GM18499 (cell line): ENCODE data around the gene SLC30A1.
"Not testable (repeated sequence)": the region's sequence is repeated elsewhere in the genome, so short reads cannot be mapped to it uniquely, and the experiment has no call there.

Experiments
- ATAC-seq: cut with Tn5 transposase; IDR thresholded peaks from one replicate; pipeline ENCODE4 v1.9.1; 2021; ENCODE audit warnings: moderate number of reproducible peaks; ENCODE audit not compliant: insufficient read depth, unreplicated experiment

Gene SLC30A1, protein sequence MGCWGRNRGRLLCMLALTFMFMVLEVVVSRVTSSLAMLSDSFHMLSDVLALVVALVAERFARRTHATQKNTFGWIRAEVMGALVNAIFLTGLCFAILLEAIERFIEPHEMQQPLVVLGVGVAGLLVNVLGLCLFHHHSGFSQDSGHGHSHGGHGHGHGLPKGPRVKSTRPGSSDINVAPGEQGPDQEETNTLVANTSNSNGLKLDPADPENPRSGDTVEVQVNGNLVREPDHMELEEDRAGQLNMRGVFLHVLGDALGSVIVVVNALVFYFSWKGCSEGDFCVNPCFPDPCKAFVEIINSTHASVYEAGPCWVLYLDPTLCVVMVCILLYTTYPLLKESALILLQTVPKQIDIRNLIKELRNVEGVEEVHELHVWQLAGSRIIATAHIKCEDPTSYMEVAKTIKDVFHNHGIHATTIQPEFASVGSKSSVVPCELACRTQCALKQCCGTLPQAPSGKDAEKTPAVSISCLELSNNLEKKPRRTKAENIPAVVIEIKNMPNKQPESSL

DNA sequence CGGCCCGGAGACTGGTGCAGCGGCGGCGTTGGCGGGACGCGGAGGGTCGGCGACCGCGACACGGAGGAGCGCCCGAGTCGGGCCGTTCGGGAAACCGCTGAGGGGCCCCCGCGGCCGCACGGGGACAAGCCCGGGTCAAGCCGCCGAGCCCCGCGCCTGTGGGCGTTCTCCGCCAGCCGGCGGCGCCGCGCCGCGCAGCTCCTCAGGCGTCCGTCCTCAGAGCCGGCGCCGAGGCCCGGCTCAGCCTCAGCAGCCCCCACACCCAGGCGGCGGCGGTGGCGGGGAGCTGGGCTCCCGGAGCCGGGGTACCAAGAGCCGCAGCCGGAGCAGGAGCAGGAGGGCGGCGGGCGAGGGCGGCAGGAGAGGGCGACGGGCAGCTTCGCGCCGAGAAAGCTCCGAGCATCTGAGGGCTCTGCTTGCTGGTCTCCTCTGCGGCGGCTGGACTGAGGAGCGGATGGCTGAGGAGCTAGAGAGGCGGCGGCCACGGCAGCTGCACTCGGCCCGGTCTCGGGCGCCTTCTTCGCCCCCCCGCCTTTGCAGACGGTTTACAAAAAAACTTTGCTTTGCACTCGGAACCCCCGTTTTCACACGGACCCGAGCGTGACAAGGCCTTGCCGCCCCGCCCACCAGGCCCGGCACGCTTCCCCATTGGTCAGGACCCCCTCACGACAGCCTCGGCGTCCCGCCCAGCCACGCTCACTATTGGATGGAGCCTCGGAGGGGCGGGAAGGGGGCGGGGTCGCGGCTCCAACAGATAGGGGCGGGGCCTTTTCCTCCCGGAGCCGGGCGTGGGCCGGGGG, at the start of gene SLC30A1:
SLC30A1 (minus strand) TSS at position 522 of the 800 bp plus-strand sequence. CDS start 549 bp downstream, outside the sequence.
- peak; percentile 70 for ATAC-seq

DNA sequence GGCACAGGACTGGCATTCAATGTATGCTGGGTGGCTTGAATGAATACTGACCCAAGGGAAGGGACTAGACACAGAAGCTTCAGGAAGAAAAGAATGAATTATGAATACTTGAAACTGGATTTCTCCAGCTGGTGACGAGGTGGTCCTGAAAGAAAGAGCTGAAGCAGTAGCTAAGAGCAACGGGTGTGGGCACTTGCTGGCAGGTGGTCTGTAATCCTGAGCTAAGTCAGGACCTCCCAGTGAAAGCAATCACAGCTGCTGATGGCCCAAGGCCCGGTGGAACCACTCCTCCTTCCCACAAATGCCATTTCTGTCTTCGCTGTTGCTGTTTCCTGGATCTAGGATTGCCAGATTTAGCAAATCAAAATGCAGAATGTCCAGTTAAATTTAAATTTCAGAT, 49.5 kb upstream of the SLC30A1 start:
- no peak for ATAC-seq

DNA sequence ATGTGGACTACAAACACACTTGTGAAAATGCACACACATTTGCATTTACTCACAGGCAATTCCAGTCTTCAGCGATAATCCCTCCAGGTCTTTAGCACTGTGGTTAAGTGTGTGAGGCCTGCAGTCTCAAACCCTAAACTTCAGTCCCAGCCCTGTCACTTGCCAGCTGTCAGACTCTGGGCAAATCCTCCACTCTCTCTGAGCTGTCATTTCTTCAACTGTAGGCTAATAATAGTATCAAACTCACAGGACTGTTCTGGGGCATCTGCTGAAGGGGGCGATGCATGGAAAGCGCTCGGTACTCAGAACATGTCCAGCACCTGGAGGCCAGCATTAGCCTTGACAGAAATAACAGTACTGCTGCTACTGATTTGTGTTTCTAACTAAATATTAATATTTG, 48.3 kb upstream of the SLC30A1 start:
- no peak for ATAC-seq

DNA sequence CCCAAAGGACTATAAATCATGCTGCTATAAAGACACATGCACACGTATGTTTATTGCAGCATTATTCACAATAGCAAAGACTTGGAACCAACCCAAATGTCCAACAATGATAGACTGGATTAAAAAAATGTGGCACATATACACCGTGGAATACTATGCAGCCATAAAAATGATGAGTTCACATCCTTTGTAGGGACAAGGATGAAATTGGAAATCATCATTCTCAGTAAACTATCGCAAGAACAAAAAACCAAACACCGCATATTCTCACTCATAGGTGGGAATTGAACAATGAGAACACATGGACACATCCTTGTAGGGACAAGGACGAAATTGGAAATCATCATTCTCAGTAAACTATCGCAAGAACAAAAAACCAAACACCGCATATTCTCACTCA, 46.9 kb upstream of the SLC30A1 start:
- not testable (repeated sequence) for ATAC-seq

DNA sequence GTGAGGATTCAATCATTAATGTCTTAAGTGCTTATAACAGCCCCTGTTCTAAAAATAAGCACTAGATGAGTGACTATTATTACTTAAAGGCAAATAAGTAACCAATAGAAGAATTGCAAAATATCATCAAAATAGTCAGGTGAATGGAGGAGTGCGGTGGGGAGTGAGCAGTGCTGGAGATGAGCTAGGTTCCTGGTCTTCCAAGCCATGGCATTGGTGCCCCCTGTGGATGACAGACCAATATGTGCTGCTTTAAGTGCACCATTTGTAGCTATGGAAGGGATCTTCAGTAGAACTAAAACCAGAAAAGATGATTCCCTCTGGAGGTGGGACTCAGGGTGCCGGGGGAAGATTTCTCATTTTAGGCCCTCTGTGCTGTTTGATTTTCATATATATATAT, 46.1 kb upstream of the SLC30A1 start:
- ATAC-seq: no peak

DNA sequence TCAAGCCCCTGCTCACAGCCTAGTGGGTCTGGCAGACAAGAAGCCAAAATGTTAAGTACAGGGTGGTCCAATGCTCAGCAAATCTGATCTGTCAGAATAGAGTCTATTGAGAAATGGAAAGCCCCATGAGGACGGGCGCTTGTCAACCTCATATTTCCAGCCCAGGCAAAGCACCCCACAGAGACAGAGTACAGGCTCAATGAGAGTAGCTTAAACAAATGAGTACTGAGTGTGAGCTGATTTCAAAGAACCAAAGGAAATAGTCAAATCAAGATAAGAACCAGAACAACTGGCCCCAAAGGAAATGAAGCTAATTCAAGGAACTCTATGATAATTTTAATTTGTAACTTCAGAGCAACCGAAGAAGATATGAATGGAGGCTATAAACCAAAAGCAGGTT, 44.6 kb upstream of the SLC30A1 start:
- no peak for ATAC-seq

DNA sequence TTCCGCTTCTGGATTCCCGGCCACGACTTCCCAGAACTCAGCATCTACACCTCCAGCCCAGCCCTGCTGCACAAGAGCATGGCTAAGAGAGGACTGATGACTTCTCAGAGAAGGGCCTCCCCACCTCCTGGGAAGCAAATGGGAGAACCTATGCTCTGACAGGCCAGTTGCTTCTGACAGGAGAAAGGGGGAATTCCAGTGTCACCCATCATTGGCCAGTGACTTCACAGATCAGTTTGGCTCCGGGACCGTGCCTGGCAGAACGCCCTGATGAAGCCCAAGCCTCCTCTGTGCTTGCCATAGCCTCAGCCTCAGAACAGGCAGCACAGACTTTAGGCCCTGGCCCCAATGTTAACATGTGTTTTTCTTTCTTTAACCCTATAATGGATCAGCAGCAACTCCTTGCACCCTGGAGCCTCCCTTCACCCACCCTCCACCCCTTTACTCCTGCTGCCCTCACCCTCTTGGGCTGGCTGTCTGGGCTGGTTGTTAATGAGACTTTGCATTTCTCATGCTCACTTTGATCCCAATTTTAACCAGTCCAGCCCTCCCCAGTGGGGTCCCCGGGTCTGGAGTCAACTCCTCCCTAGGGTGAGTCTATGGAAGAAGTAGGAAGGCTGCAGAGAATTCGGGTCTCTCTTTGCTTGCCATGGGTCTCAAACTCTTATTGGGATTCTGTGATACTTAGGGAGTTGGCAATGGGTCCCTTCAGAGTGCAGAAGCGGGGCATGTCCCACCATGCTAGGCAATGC, 42.7 kb upstream of the SLC30A1 start:
- ATAC-seq: no peak

DNA sequence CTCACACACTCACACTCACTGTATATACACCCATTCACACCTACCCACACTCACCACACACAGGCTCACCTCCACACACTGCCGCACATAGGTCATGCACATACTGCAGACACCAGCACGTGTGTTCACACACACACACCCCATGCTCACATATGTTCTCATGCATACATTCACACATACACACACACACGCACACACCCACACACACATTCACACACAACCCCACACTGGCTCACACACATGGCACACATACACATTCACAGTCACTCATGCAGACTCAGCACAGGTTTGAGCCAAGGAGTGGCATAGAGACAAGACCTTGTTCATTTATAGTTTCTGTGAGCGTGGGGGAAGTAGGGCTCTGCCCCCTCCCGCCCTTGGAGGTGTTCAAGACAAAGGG, 41.1 kb upstream of the SLC30A1 start:
- ATAC-seq: no peak

DNA sequence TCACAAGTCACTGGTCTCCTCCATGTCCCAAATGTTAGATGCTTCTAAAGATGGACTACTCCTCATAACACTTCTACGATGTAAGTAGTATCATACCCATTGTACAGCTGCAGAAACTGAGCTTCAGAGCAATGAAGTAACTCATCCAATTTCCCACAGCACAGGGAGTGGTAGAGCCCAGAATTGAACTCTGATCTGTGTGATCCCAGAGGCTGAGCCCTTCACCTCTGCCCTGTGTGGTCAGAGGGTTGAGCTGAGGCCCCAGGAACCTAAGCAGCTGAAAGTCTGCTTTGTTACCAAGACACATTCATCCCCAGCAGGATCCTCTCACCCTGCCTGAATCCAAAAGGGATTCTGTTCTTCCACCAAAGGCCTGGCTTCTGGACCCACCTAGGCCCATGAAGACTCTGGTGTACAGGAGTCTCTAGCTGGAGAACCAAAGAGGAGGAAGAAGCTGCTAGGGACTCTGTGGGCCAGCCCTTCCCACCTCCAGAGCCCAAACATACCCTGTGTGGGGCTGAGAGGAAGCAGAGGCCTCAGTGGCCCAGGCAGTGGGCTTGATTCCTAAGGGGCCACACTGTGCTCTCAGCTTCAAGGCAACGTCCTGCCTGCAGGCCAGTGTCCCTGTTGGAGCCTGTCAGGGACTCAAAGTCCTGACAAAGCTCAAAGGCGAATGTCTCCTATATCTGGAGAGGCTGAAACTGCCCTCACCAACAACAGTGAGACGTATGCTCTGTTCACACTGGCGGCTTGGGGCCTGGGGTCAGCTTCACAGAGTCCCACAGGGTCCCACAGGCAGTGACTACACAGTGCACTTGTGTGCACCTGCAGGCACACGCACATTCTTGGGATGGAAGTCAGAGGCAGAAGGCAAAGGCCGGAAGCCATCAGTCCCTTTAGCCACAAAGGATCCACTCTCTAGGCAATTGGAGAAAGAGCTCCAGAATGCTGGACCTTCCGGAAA, 40.4 kb upstream of the SLC30A1 start:
- no peak for ATAC-seq

DNA sequence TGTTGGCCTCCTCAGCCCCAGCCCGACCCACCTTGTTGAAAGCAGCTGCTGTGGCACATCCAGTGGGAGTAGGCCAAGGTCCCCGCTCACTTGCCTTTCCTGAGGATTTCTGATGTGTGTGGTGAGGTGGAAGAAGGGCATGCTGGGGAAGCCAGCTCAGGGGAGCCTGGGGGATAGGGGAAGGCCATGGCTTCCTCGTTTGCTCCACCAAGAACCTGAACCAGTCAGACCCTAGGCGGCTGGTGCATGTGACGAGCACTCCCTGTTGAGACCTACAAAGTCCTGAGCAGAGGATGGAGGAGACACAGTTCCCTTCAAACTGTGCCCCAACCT, 38.0 kb upstream of the SLC30A1 start:
- ATAC-seq: no peak

DNA sequence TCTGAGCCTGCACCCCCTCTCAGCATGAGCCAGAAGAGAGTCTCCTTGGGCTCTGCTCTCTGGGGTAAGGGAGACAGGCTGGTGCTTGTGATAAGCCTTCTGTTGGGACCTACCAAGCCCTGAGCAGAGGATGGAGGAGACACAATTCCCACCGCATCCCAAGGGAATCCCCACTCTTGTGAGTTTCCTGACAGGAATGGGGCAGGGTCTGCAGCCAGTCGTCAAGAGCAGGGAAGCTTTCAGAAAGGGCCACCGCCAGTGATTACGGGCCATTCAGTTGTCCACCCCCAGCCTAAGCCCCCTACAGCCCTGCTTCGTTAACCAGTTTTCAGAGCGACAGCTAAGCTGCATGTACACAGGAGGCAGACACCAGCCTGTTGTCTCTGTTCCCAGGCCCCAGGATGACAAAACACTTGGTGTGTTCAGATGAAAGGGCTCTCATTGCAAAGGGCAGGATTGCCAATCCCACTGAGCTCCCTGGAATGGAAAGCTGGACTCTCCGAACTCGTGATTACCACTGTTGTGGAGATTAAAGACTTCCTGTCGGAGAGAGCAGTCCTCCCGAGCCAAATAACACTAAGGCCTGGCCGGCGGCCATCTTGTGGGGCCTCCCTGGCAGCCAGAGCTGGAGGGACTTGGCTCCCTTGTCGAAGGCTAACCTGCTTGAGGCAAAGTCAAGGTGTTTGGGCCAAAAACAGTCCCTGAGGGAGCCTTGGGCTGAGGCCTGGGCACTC, 37.4 kb upstream of the SLC30A1 start:
- ATAC-seq: no peak

DNA sequence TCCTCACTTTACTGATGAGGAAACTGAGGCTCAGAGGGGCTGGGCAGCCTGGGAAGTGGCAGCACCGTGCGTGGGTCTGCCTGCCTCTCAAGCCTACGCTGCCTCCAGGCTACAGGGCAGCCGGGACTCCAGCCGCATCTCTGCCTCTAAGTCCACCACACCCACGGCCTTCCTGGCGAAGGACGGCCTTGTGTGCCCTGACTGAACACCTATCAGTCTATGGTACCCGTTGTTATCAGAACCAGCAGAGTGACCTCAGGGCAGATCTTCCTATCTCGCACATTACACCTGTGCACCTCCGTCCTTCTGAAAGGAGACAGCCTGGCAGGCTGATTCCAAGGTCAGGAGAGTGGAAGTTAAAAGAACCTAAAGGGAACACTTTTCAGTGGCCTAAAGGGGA, 35.7 kb upstream of the SLC30A1 start:
- no peak for ATAC-seq

DNA sequence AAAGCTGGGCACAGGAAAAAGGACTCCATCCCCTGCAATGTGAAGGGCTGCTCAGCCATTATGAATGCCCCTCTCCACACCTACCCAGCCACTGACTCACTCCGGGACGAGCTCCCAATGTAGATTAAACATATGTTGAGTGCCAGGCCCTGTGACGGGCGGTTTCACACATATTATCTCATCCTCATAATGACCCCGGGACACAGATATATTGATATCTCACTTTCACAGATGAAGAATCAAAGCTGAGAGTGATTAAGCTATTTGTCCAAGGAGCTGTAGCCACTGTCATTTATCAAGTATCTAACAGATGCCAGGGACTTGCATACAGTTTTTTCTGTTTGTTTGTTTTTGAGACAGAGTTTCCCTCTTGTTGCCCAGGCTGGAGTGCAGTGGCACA, 35.0 kb upstream of the SLC30A1 start:
- no peak for ATAC-seq

DNA sequence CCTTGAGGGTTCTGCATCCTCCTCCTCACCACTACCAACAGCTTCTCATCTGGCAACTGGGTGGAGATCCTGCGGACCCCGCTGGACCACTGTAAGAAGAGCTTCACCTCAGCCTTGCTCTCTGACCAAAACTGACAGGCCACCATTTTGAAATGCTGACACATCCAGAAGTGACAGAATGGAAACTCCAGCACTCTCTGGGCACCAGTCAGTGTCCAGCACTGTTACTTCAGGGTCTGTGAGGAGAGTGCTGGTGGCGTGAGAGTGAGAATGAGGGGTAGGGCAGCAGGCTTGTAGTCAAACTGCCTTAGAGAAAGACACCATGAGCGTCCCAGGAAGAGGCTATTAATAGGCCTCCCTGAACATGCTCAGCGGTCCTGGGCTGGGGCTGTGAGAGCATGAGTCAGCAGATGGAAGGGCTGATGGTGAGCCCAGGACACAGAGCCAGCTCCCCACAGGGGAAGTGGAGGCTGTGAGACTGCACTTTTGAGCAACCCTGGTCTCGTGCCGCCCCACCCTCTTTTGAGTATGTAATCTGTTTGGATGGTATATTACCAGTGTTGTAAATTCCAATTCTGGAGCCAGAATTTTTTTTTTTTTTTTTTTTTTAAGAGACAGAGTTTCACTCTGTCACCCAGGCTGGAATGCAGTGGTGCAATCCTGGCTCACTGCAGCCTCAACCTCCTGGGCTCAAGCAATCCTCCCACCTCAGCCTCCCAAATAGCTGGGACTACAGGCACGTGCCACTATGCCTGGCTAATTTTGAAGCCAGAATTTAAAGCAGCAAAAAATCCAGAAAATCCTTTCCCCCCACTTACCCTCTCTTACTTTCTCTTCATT, 34.4 kb upstream of the SLC30A1 start:
- no peak for ATAC-seq

DNA sequence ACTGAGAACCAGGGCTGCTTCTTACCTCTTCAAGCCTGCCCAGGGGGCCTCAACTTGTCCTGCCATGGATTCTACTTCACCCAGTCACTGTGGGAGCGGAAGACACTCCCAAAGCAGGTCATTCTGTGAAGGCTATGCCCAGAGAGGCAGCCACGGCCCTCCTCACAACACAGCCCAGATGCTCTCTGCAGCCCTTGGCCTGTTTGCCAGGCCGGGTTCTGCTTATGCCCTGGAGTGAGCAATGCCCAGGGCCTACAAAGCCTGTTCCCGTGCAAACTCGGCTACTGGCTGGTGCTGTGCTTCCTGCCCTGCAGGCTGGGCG, 33.8 kb upstream of the SLC30A1 start:
- ATAC-seq: no peak

DNA sequence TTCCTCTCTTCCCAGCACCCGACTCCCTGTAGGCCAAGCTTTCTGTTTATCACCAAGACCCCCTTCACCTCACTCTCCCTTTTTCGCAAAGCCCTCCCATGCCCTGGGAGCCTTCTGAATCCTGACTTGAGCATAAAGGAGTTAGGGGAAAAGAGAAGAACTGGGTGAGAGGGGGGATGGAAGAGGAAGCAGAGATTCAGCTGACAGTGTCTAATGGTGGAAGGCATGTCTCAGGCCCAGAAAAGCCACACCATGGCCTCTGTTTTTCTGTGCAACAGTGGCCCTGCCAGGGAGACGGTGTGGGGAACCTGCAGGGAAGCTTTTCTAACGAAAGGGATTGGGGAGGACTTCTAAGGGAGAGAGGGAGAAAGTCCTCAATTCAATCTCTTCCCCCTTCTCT, 32.9 kb upstream of the SLC30A1 start:
- no peak for ATAC-seq

DNA sequence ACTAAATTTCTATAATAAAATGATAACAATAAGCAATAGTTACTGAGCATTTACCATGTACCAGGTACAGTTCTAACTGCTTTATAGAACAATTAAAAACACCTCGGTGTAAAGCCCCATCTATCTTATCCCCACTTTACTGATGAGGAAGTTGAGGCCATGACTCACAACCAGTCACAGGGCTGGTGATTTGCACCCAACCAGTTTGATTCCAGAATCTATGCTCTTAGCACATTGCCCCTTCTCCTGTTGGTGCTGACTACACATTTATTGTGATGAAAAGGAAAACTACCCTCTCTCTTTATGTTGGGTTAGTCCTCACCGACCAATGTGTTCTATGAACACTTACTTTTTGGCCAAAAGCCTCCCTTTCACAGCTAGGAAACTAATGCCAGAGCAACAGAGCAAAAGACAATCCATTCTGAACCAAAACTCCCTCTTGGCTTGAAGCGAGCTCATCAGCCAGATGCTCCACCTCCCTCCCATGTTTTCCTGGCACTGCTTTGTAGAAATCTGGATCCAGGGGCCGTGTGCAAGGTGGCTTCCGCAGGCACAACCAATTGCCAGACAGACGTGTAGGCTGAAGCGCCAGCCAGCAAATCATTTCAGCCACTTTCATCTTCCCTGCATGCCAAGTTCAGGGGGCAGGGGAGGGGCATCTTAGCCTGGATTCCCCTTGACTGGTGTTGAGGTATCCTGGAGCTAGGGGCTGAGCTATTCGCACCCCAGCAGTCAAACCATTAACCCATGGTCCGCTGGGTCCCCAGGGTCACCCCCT, 32.0 kb upstream of the SLC30A1 start:
- no peak for ATAC-seq
